ENCODE measurements around the gene SLC35F4. TPM values are rescaled to one million over a fixed set of nuclear protein-coding genes. Genes with fewer than 3 reads are reported as not detected.

Gene SLC35F4
- total RNA-seq, 4 donors from 2014 or later: 0.88 to 2.3 TPM; not detected in 2

DNA sequence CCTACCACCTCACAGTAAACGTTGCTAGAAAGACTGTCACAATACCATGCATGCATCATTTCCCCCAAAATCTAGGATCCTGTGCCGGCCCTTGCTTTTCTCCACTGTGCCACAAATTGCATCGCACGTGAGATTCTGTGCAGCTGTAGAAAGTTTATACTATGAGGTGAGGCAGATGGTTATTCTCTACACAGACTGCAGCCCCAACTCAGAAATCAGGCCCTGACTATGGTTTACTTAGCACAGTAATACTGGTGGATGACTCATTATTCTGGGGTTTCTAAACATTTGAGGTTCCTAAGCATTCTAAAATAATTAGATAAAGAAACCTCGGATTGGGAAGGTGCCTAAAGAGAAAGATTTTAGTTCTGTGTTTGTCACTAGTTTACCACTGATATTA lies 208.4 kb downstream of the SLC35F4 start:
- Histone ChIP-seq H3K27ac (no peak overlapping the region), H3K27me3 (no peaks in the 10 kb centered on the region), H3K4me1 (no peaks in the 10 kb centered on the region), H3K9me3 (no peaks in the 10 kb centered on the region), H3K4me3 (no peak overlapping the region), H3K36me3 (no peaks in the 10 kb centered on the region)
- intact Hi-C loops (cut with DNase I; ENCODE audit: low total_unique reads): no loop called here
- no peak for DNase-seq
- no peak for TF ChIP-seq POLR2A (IDR thresholded peaks at IDR 0.05)
- TF ChIP-seq, protein P1, sequence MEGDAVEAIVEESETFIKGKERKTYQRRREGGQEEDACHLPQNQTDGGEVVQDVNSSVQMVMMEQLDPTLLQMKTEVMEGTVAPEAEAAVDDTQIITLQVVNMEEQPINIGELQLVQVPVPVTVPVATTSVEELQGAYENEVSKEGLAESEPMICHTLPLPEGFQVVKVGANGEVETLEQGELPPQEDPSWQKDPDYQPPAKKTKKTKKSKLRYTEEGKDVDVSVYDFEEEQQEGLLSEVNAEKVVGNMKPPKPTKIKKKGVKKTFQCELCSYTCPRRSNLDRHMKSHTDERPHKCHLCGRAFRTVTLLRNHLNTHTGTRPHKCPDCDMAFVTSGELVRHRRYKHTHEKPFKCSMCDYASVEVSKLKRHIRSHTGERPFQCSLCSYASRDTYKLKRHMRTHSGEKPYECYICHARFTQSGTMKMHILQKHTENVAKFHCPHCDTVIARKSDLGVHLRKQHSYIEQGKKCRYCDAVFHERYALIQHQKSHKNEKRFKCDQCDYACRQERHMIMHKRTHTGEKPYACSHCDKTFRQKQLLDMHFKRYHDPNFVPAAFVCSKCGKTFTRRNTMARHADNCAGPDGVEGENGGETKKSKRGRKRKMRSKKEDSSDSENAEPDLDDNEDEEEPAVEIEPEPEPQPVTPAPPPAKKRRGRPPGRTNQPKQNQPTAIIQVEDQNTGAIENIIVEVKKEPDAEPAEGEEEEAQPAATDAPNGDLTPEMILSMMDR (IDR thresholded peaks at IDR 0.05): no peak

DNA sequence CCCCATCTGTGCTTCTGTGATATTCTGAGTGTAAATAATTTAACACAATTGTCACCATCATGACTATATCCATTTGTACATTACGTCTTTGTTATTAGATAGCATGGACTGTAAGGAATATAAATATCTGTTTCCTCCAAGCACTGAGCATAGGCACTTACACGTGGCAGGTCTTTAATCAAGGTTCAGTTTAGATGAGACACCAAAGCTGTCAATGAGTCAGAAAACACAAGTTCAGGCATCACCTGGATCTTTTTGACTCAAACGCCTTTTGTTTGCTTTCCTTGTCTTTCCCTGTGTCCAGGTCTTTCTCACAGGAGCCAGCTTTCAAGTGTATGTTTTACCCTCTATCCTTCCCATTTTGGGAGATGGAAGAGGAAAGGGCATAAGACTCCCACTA lies 209.0 kb downstream of the SLC35F4 start:
- H3K9me3 ChIP-seq: no peaks in the 10 kb centered on the region
- no peaks in the 10 kb centered on the region for H3K36me3 ChIP-seq
- H3K4me1 ChIP-seq: no peaks in the 10 kb centered on the region
- no peak overlapping the region for H3K4me3 ChIP-seq
- no peaks in the 10 kb centered on the region for H3K27me3 ChIP-seq
- no peak overlapping the region for H3K27ac ChIP-seq
- DNase-seq: no peak
- intact Hi-C loops (cut with DNase I; ENCODE audit: low total_unique reads): no loop called here
- TF ChIP-seq POLR2A (IDR thresholded peaks at IDR 0.05): no peak
- TF ChIP-seq, protein P1 (IDR thresholded peaks at IDR 0.05): no peak

DNA sequence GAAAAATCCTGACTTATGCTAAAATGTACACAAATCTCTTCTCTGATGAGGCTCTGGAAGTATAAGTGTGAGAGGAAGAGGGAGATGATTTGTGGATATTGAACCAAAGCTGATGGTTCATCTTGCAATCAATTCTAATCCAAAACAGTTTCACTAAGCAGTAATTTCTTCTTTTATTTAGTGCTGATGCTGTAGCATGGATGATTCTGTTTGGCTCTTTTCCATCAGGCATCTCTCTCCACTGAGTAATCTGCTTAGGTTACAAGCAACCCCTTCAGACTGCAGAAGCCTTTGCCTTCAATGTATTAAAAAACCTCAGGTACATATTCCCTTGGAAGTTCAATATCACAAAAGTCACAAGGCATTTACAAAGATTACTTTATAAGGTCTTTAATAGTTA lies 213.1 kb downstream of the SLC35F4 start:
- H3K27me3 ChIP-seq: no peaks in the 10 kb centered on the region
- no peaks in the 10 kb centered on the region for H3K9me3 ChIP-seq
- no peak for DNase-seq
- H3K4me3 ChIP-seq: no peak overlapping the region
- intact Hi-C loops (cut with DNase I; ENCODE audit: low total_unique reads): no loop called here
- no peaks in the 10 kb centered on the region for H3K36me3 ChIP-seq
- TF ChIP-seq, protein P1 (IDR thresholded peaks at IDR 0.05): no peak
- no peak for TF ChIP-seq POLR2A (IDR thresholded peaks at IDR 0.05)
- H3K4me1 ChIP-seq: no peaks in the 10 kb centered on the region
- H3K27ac ChIP-seq: no peak overlapping the region

DNA sequence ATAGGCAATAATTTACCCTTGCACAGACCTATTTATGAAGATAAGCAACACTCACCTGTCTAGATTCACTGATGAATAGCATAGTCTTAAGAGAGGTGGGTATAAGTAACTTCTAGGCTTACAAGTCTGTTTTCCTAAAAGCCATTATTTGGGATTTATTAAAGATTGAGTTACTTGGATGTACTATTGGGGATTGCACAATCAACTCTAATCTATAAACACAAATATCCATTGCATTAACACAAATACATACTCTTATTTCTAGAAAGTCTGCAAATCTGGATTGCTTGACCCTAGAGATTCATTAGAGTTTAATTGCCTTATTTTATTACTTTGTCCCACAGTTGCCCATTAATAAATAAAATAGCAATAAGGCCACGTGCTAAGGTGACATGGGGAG lies 224.1 kb downstream of the SLC35F4 start:
- H3K9me3 ChIP-seq: no peaks in the 10 kb centered on the region
- H3K36me3 ChIP-seq: no peaks in the 10 kb centered on the region
- no peaks in the 10 kb centered on the region for H3K27me3 ChIP-seq
- intact Hi-C loops (cut with DNase I; ENCODE audit: low total_unique reads): no loop called here
- no peaks in the 10 kb centered on the region for H3K4me1 ChIP-seq
- no peak overlapping the region for H3K4me3 ChIP-seq
- no peak overlapping the region for H3K27ac ChIP-seq
- DNase-seq: no peak
- TF ChIP-seq, protein P1 (IDR thresholded peaks at IDR 0.05): no peak
- TF ChIP-seq POLR2A (IDR thresholded peaks at IDR 0.05): no peak

DNA sequence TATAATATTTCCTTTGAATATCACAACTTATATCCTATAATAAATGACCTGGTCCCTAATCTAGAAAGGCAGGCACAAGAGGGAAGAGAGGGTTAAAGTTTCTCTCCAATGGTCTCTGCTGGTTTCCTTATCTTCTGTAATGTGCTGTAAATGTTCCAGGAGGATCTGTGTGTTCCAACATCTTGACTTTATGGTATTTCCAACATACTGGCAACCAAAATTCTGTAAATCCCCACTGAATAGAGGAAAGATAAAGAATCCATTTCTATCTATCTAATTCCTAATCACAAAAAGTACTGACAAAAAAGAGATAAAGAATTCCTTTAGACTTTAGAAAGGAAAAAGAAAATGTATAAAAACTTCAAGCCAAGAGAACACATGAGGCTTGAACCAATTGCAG lies 225.9 kb downstream of the SLC35F4 start:
- no peak overlapping the region for H3K27ac ChIP-seq
- H3K36me3 ChIP-seq: no peaks in the 10 kb centered on the region
- H3K9me3 ChIP-seq: no peaks in the 10 kb centered on the region
- intact Hi-C loops (cut with DNase I; ENCODE audit: low total_unique reads): no loop called here
- DNase-seq: no peak
- H3K4me1 ChIP-seq: no peaks in the 10 kb centered on the region
- no peaks in the 10 kb centered on the region for H3K27me3 ChIP-seq
- no peak overlapping the region for H3K4me3 ChIP-seq
- TF ChIP-seq POLR2A (IDR thresholded peaks at IDR 0.05): no peak
- TF ChIP-seq, protein P1 (IDR thresholded peaks at IDR 0.05): no peak
